Activated CD4-positive, alpha-beta memory T cell treated with anti-CD3 and anti-CD28 coated beads for 36 hours (primary cell): ENCODE results near the gene HTRA3. TPM values are rescaled to one million over a fixed set of nuclear protein-coding genes. Genes with fewer than 3 reads are reported as not detected.

Experiments used
- CTCF ChIA-PET: fragments of 350-600 bp; sonication (Branson Sonifier 250); formaldehyde crosslinking; loops from one replicate; lab custom pipeline; 2021; ENCODE audit warnings: antibody characterized with exemption, inconsistent platforms; lab: Charles Lee
- POLR2A ChIA-PET: fragments of 350-600 bp; sonication (Branson Sonifier 250); formaldehyde crosslinking; loops from one replicate; lab custom pipeline; 2021; ENCODE audit warnings: antibody characterized with exemption; lab: Charles Lee
- DNase-seq: peaks from one replicate; pipeline ENCODE4 v3.0.0-alpha.2; 2020
- H3K27ac Mint-ChIP-seq: one replicate; pipeline ENCODE4 v1.8.0; 2021; ENCODE audit warnings: mixed read lengths
- H3K27me3 Mint-ChIP-seq: one replicate; pipeline ENCODE4 v1.8.0; 2021; ENCODE audit warnings: mixed read lengths
- H3K36me3 Mint-ChIP-seq: one replicate; pipeline ENCODE4 v1.8.0; 2021; ENCODE audit warnings: mixed read lengths
- H3K4me1 Mint-ChIP-seq: one replicate; pipeline ENCODE4 v1.8.0; 2021; ENCODE audit warnings: low read depth, mixed read lengths
- H3K4me3 Mint-ChIP-seq: one replicate; pipeline ENCODE4 v1.8.0; 2021; ENCODE audit warnings: mild to moderate bottlenecking, mixed read lengths
- H3K9me3 Mint-ChIP-seq: one replicate; pipeline ENCODE4 v1.8.0; 2021; ENCODE audit warnings: mixed read lengths
- intact Hi-C: fragments of 100-400 bp; cut with micrococcal nuclease; formaldehyde crosslinking; loops from one replicate; pipeline ENCODE4 v1.15.1; 2023
- total RNA-seq, 2 experiments: library from RNA; stranded (reverse); gene quantifications; one replicate each; pipeline ENCODE4 v1.2.3, GENCODE V29; 2021

HTRA3 gene
- total RNA-seq, 2 experiments from 2014 or later, result not detected

DNA sequence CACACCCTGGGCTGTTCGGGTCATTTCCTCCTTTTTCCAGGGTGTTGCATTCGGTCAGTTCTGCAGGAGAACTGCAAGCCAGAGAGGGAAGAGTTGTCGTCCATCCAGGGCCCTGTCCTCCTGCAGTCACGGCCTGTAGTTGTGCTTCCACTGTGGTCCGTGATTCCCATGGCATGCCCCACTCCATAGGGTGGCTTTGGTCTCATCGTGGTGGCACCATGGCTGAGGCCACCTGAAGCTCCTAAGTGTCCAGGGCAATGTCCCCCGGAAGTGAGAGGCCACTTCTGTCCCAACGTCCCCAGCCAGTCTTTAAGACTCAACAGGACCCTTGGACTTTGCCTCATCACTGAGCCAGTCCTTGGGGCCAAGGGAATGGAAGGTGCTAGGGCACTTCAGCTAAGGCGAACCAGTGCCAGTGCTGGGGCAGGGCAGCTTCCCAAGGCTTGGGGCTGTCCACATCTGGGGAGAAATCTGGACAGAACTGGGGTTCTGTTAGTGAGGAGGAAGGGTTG lies 83.7 kb downstream of the HTRA3 start:
- H3K4me1 Mint-ChIP-seq, result no peaks in the 10 kb centered on the region
- H3K27ac Mint-ChIP-seq, result no peak overlapping the region
- intact Hi-C loops, result no loop called here
- no peaks in the 10 kb centered on the region for H3K9me3 Mint-ChIP-seq
- peaks cover 1% of the 10 kb centered on the region for H3K27me3 Mint-ChIP-seq
- H3K4me3 Mint-ChIP-seq, result no peak overlapping the region
- ChIA-PET POLR2A (no interaction called here), CTCF (no interaction called here)
- no peaks in the 10 kb centered on the region for H3K36me3 Mint-ChIP-seq
- DNase-seq, result no peak

DNA sequence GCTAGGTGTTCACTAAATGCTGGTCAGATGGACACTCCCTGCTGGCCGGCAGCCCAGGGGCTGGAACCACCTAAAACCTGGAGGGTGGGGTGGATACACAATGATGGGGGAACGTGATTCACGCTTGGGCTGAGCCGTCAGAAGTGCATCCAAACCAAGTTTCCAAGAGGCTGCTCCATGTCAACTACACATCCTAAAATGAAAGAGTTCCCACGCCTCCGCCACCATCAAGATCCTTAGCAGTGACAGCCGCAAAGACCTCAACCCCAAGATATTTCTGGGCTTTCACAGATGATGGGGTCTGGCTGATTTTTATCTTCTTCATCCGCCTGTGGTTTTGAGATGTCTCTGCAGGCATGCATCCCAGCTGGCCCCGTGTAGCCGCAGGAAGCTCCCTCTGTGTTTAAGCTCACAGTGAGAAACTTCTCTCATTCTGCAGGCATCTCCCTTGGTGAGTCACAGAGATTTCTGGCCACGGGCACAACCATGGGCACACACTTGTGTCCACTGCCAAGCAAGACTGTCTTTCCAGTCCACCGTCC lies 84.4 kb downstream of the HTRA3 start:
- Mint-ChIP-seq H3K4me1 (no peaks in the 10 kb centered on the region), H3K27me3 (peaks cover 1% of the 10 kb centered on the region), H3K9me3 (no peaks in the 10 kb centered on the region), H3K27ac (no peak overlapping the region), H3K4me3 (no peak overlapping the region), H3K36me3 (no peaks in the 10 kb centered on the region)
- DNase-seq, result no peak
- ChIA-PET POLR2A (no interaction called here), CTCF (no interaction called here)
- intact Hi-C loops, result no loop called here

DNA sequence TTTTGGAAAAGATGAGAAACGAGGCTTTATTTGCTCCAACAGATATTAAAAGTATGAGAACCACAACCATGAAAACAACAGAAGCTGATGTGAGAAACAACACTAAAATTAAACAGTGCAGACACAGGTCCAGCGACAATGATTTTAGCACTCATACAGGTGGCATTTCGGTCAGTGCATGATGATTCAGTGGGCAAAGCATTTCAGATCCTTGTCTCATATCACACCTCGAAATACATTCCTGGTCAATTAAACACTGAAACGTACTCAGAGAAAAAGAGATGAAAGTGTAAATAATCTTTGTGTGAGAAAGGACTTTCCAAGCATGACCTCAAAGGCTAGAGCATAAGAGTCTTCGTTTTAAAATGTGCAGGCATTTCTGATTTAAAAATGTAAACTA lies 85.8 kb downstream of the HTRA3 start:
- Mint-ChIP-seq H3K27ac (no peak overlapping the region), H3K27me3 (no peaks in the 10 kb centered on the region), H3K4me3 (no peak overlapping the region), H3K9me3 (no peaks in the 10 kb centered on the region), H3K4me1 (no peaks in the 10 kb centered on the region), H3K36me3 (no peaks in the 10 kb centered on the region)
- intact Hi-C loops, result no loop called here
- CTCF ChIA-PET, result no interaction called here
- no peak for DNase-seq
- POLR2A ChIA-PET, result no interaction called here

DNA sequence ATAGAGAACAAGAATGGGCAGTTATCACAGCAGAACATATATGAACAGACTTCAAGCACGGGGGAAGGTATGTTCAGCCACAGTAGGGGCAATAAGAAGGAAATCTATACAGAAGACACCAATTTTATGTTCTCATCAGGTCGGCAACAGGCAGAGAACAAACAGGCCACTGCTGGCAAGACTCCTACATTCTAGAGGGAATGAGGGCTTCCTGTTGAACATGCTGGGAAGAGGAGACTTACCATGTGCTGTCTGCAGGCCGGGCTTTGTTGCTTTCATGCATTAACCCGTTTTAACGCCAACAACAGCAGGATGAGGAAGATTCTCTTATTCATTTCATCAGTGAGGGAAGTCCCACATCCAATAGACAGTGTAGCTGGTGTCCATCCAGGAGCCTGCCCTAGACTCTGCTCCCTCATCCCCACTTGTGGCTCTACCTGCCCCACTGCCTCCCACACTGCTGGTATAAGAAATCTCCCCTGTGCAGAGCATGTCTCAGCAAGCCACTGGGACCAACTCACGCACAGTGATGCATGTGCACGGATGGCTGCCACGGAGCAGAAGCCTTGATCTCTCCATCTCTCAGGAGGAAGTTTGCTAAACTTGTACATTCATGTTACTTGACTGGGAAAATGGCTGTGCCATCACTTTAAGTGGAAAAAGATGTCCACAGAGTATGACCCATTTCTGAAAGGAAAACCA lies 86.5 kb downstream of the HTRA3 start:
- intact Hi-C loops, result no loop called here
- Mint-ChIP-seq H3K9me3 (no peaks in the 10 kb centered on the region), H3K27ac (no peak overlapping the region), H3K27me3 (no peaks in the 10 kb centered on the region), H3K36me3 (no peaks in the 10 kb centered on the region), H3K4me3 (no peak overlapping the region), H3K4me1 (no peaks in the 10 kb centered on the region)
- ChIA-PET CTCF (no interaction called here), POLR2A (no interaction called here)
- DNase-seq, result no peak

Other genes starting within 250 kb of the HTRA3 start
- under 1 TPM; 0.55 to 0.63 TPM for gene ABLIM2, start 110.9 kb upstream of the HTRA3 start, total RNA-seq
- gene SH3TC1, start 70.5 kb upstream of the HTRA3 start, total RNA-seq, result 10 to 100 TPM; 28.5 to 28.8 TPM
- gene ACOX3, start 171.0 kb downstream of the HTRA3 start, total RNA-seq, result 10 to 100 TPM; 42.3 to 45.8 TPM
- gene TRMT44, start 171.0 kb downstream of the HTRA3 start, total RNA-seq, result 10 to 100 TPM; 24.1 to 29.2 TPM